K562 (cell line): ENCODE results near the gene IMMP2L. TPM values are rescaled to one million over a fixed set of nuclear protein-coding genes. Genes with fewer than 3 reads are reported as not detected.
"Not testable (repeated sequence)": the region's sequence is repeated elsewhere in the genome, so short reads cannot be mapped to it uniquely, and the experiment has no call there.

ENCODE experiments used
- ATAC-seq: fragments of 200-7000 bp; cut with Tn5 transposase; 3 replicates; pipeline ENCODE4 v1.9.1; 2020; ENCODE audit warnings: moderate library complexity
- BruUV-seq: library from RNA; stranded (reverse); fragments of 400-500 nt; replicated peaks from 2 replicates; lab custom pipeline; 2021; lab: Mats Ljungman, UMichigan
- CTCF ChIA-PET: fragments of 300-600 bp; formaldehyde crosslinking; extraction: SDS; loops from one replicate; lab custom pipeline; 2021; ENCODE audit warnings: low intra/inter-chr PET ratio; lab: Yijun Ruan, JAX
- POLR2A ChIA-PET: fragments of 300-600, 350-650 bp; sonication (Branson Sonifier 250); formaldehyde crosslinking; extraction: SDS; loops from one replicate; lab custom pipeline; 2021; ENCODE audit warnings: antibody characterized with exemption, inconsistent platforms; lab: Yijun Ruan, JAX
- DNase-seq, 4 experiments: peaks; one replicate each; pipeline versions ENCODE4 v3.0.0 to v3.0.0-alpha.2; 2011 to 2018; ENCODE audit warnings: low spot score in 3 of 4, mixed read lengths in 3 of 4; ENCODE audit errors: extremely low read depth in 1 of 4
- FAIRE-seq: peaks from 2 replicates; lab custom pipeline; 2011; peaks lifted over from hg19 to GRCh38; lab: Jason Lieb, UNC
- H2AFZ ChIP-seq: 2 replicates; pipeline ENCODE4 v1.6.0; 2011; ENCODE audit warnings: low read depth, low read length, control low read depth, inconsistent platforms
- H3K27ac ChIP-seq: fragments of 200-600 bp; 3 replicates; pipeline ENCODE4 v1.8.0; 2011; ENCODE audit warnings: low read depth, mild to moderate bottlenecking, control low read depth, inconsistent platforms, low read length, moderate library complexity, mixed read lengths; ENCODE audit errors: extremely low read depth
- H3K27me3 ChIP-seq, 2 experiments: fragments of 300-600 bp in 1 of 2; 2 replicates in 1 of 2; 3 replicates in 1 of 2; pipeline versions ENCODE4 v1.6.0 to v1.8.0; 2011; ENCODE audit warnings: inconsistent platforms in 2 of 2, low read length in 2 of 2, mild to moderate bottlenecking in 1 of 2, mixed read lengths in 1 of 2, moderate library complexity in 1 of 2; ENCODE audit not compliant: control insufficient read depth in 2 of 2, insufficient read depth in 2 of 2
- H3K36me3 ChIP-seq: fragments of 300-600 bp; 3 replicates; pipeline ENCODE4 v1.8.0; 2011; ENCODE audit warnings: mild to moderate bottlenecking, low read length, inconsistent platforms; ENCODE audit not compliant: control insufficient read depth, insufficient read depth
- H3K4me1 ChIP-seq, 2 experiments: fragments of 200-600 bp in 1 of 2; replicated peaks in 1 of 2; 2 replicates in 1 of 2; 3 replicates in 1 of 2; pipeline versions ENCODE4 v1.5.1 to v1.8.0; 2011; ENCODE audit warnings: inconsistent platforms in 2 of 2, low read length in 2 of 2, mild to moderate bottlenecking in 1 of 2, mixed read lengths in 1 of 2, moderate library complexity in 1 of 2; ENCODE audit not compliant: control insufficient read depth in 2 of 2, insufficient read depth in 2 of 2
- H3K4me2 ChIP-seq: 2 replicates; pipeline ENCODE4 v1.6.1; 2011; ENCODE audit warnings: low read length, control low read depth, inconsistent platforms, mixed read lengths; ENCODE audit not compliant: insufficient read depth
- H3K4me3 ChIP-seq: fragments of 200-600 bp; sonication (generic), shearing (Covaris generic); 2 replicates; pipeline ENCODE4 v1.5.1; 2016; ENCODE audit warnings: control low read depth, inconsistent platforms
- H3K79me2 ChIP-seq: fragments of 200-600 bp; 3 replicates; pipeline ENCODE4 v1.8.0; 2011; ENCODE audit warnings: low read length, inconsistent platforms; ENCODE audit not compliant: control insufficient read depth, insufficient read depth
- H3K9ac ChIP-seq, 2 experiments: 2 replicates each; pipeline versions ENCODE4 v1.6.0 to v1.6.1; 2011; ENCODE audit warnings: low read depth in 2 of 2, low read length in 2 of 2, control low read depth in 1 of 2, inconsistent platforms in 1 of 2, mild to moderate bottlenecking in 1 of 2, mixed read lengths in 1 of 2; ENCODE audit not compliant: insufficient read depth in 1 of 2
- H3K9me1 ChIP-seq: one replicate; pipeline ENCODE4 v1.6.0; 2011; ENCODE audit warnings: inconsistent platforms, mild to moderate bottlenecking, low read length, moderate library complexity; ENCODE audit not compliant: control insufficient read depth, insufficient read depth
- H3K9me3 ChIP-seq: replicated peaks from 2 replicates; pipeline ENCODE4 v1.5.1; 2011; ENCODE audit warnings: low read depth, low read length, inconsistent platforms; ENCODE audit not compliant: control insufficient read depth, insufficient read depth
- H4K20me1 ChIP-seq: replicated peaks from 2 replicates; pipeline ENCODE4 v1.6.1; 2011; ENCODE audit warnings: low read length, inconsistent platforms, mixed read lengths; ENCODE audit not compliant: control insufficient read depth, insufficient read depth
- SMAD4 ChIP-seq: fragments of 250-450 bp; sonication (Bioruptor Pico); conservative IDR thresholded peaks from 2 replicates; pipeline ENCODE4 v1.8.0; 2021; ENCODE audit warnings: inconsistent platforms, mild to moderate bottlenecking, moderate library complexity
- ZNF146 ChIP-seq: IDR thresholded peaks from one replicate; pipeline ENCODE4 v1.6.1; 2018; ENCODE audit warnings: missing compliant biosample characterization; ENCODE audit not compliant: unreplicated experiment
- WGBS: fragments of 100-300 bp; shearing (Covaris generic); methylation state at CpG from one replicate; pipeline ENCODE4 v1.1.6; 2016; ENCODE audit warnings: low coverage, mixed read lengths; ENCODE audit not compliant: insufficient coverage; ENCODE audit errors: missing lambda C conversion rate; 5-methylcytosine and 5-hydroxymethylcytosine counted together
- in situ Hi-C: fragments of 300-500 bp; cut with MboI; formaldehyde crosslinking; loops from 4 replicates; pipeline ENCODE4 v1.15.0; 2018; ENCODE audit warnings: inconsistent platforms, mixed read lengths
- intact Hi-C: fragments of 100-400 bp; cut with micrococcal nuclease; formaldehyde crosslinking; loops from 2 replicates; pipeline ENCODE4 v1.14.2; 2022
- polyA plus RNA-seq, 8 experiments: library from polyadenylated mRNA; depleted of rRNA in 4 of 8; stranded (reverse) in 5 of 8; unstranded in 3 of 8; fragments of >200 nt; fragmentation: Nextera tagmentation in 2 of 8; fragmentation: Illumina TruSeq in 1 of 8; extraction: Ambion mirVana in 2 of 8; extraction: Trizol in 1 of 8; gene quantifications; 2 replicates each; pipeline versions ENCODE4 v1.2.1 to v1.2.3, GENCODE V29; 2011 to 2014; ENCODE audit warnings: inconsistent platforms in 1 of 8, missing spikeins in 1 of 8
- total RNA-seq, 7 experiments: library from RNA; depleted of rRNA in 6 of 7; stranded (reverse); fragments of >200 nt in 6 of 7; fragmentation: Illumina TruSeq in 2 of 7; extraction: Trizol in 2 of 7; gene quantifications; 2 replicates each; pipeline versions ENCODE4 v1.2.1 to v1.2.3, GENCODE V29; 2011 to 2021; ENCODE audit warnings: low replicate concordance in 1 of 7

Gene IMMP2L
- total and polyA plus RNA-seq, 9 of the 15 experiments (the other 6 are each of a cell fraction or from before 2014, with no cell fraction given): 29.7 to 116 (median 53.0) TPM

- H3K9ac ChIP-seq, in situ Hi-C loops, FAIRE-seq, CTCF ChIA-PET, ATAC-seq, H3K27me3 ChIP-seq, H3K4me3 ChIP-seq, H3K9me1 ChIP-seq, BruUV-seq, H2AFZ ChIP-seq, H3K4me1 ChIP-seq, intact Hi-C loops, H3K36me3 ChIP-seq, H3K79me2 ChIP-seq, DNase-seq, H3K27ac ChIP-seq, H3K9me3 ChIP-seq, H4K20me1 ChIP-seq, H3K4me2 ChIP-seq: not testable (repeated sequence)
- WGBS: 8% methylated on average over 4 of the region's 7 CpGs
- POLR2A ChIA-PET: interaction anchor here (1.0 kb wide), 1 partner anchor 19 kb away, joined by 5 read pairs; the partner anchor contains the start of gene IMMP2L
These were observed 18.9 kb upstream of the IMMP2L start for GRCh38 chr7:111581207-111581606.

- Histone ChIP-seq H3K9me1 (no peaks in the 10 kb centered on the region), H4K20me1 (no peaks in the 10 kb centered on the region), H3K27me3 (no peaks in the 10 kb centered on the region), H3K4me1 (no peaks in the 10 kb centered on the region), H3K79me2 (no peaks in the 10 kb centered on the region), H3K36me3 (no peaks in the 10 kb centered on the region), H3K4me2 (no peak overlapping the region), H3K27ac (no peak overlapping the region), H3K9me3 (no peaks in the 10 kb centered on the region), H3K9ac (no peak overlapping the region), H3K4me3 (no peak overlapping the region), H2AFZ (no peak overlapping the region)
- no peak for FAIRE-seq
- in situ Hi-C loops (no loop called here), intact Hi-C loops (no loop called here)
- BruUV-seq: no TSS peak
- ChIA-PET CTCF (no interaction called here), POLR2A (no interaction called here)
- no peak for DNase-seq
- no peak for ATAC-seq
- TF ChIP-seq ZNF146 (peak; percentile 3), SMAD4 (CRISPR knock-in tag) (no peak)
These were observed 16.5 kb upstream of the IMMP2L start for GRCh38 chr7:111578754-111579153.
